Muscle of leg (tissue), 11 donors: Measurements from ENCODE around the gene NHERF1. TPM values are rescaled to one million over a fixed set of nuclear protein-coding genes. Genes with fewer than 3 reads are reported as not detected.

Source experiments
- DNase-seq: peaks from one replicate; pipeline ENCODE4 v3.0.0; 2013
- H3K27ac ChIP-seq: one replicate; pipeline ENCODE4 v1.5.1; 2013; ENCODE audit warnings: mild to moderate bottlenecking, low read length, control low read depth
- H3K27me3 ChIP-seq: one replicate; pipeline ENCODE4 v1.6.1; 2013; ENCODE audit warnings: low read length; ENCODE audit not compliant: control insufficient read depth, insufficient read depth
- H3K36me3 ChIP-seq: one replicate; pipeline ENCODE4 v1.6.1; 2013; ENCODE audit warnings: low read length; ENCODE audit not compliant: control insufficient read depth, insufficient read depth
- H3K4me1 ChIP-seq: one replicate; pipeline ENCODE4 v1.6.1; 2013; ENCODE audit warnings: low read length; ENCODE audit not compliant: control insufficient read depth, insufficient read depth
- H3K4me3 ChIP-seq: one replicate; pipeline ENCODE4 v1.5.1; 2013; ENCODE audit warnings: low read length, control low read depth
- H3K9me3 ChIP-seq: replicated peaks from 2 replicates; pipeline ENCODE4 v1.6.1; 2013; ENCODE audit warnings: low read depth, low read length; ENCODE audit not compliant: control insufficient read depth
- whole genome bisulfite sequencing: methylation state at CpG from one replicate; pipeline ENCODE4 v1.1.5; 2013; ENCODE audit warnings: missing lambda C conversion rate; ENCODE audit not compliant: insufficient coverage; 5-methylcytosine and 5-hydroxymethylcytosine counted together
- polyA plus RNA-seq, 8 donors: library from polyadenylated mRNA; unstranded; fragments of 120-200 nt; gene quantifications; one replicate each; pipeline versions ENCODE4 v1.2.1 to v1.2.3, GENCODE V29; 2013; ENCODE audit warnings: inconsistent platforms in 1 of 8, low replicate concordance in 1 of 8; ENCODE audit not compliant: insufficient read length in 8 of 8, insufficient read depth in 1 of 8
- total RNA-seq: library from RNA; stranded (reverse); fragments of 120-200 nt; gene quantifications from one replicate; pipeline ENCODE4 v1.2.4, GENCODE V29; 2013

NHERF1 gene
- total and polyA plus RNA-seq, 9 donors, result 3.5 to 24.4 (median 6.6) TPM

DNA sequence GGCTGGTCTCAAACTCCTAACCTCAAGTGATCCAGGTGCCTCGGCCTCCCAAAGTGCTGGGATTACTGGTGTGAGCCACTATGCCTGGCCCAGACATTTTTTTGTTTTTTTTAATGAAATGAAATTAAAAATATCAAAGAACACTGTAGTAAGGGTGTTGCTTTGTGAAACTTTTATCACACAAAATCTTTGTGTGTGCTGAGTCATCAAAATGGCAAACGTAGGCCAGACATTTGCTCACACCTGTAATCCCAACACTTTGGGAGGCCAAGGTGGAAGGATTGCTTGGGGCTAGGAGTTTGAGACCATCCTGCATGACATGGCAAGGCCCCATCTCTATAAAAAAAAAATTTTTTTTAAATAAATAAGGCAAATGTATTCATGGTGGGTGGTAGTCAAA lies 18.0 kb downstream of the NHERF1 start:
- no peak for DNase-seq
- WGBS, result no CpG with 5 or more reads among the region's 2 CpGs

DNA sequence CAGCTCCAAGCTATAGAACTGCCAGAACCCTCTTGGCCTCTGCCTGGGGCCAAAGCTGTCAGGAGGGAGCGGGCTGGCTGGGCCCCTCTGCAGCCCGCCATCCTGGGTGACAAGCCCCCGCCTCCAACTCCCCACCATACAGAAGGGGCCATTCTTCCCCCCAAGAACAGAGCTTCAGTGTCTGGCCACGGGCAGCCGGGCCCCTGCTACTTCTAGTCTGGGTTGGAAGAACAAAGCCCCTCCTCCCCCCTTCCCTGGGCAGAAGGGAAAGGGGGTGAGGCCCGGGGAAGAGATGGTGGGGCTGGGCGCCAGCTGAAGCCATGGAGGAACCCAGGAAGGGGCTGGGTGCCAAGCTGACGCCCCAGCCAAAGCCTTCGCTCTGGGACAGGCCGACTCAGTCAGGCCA lies 18.7 kb downstream of the NHERF1 start:
- 58% methylated on average over 4 of the region's 10 CpGs for WGBS
- H3K27me3 ChIP-seq, result no peaks in the 10 kb centered on the region
- no peak overlapping the region for H3K4me3 ChIP-seq
- H3K27ac ChIP-seq, result no peak overlapping the region
- H3K36me3 ChIP-seq, result peaks cover 28% of the 10 kb centered on the region
- no peaks in the 10 kb centered on the region for H3K9me3 ChIP-seq
- peaks cover 23% of the 10 kb centered on the region for H3K4me1 ChIP-seq
- no peak for DNase-seq

More for the DNA sequence above, 18.0 kb downstream of the NHERF1 start:
- H3K4me1 ChIP-seq, result peaks cover 23% of the 10 kb centered on the region
- H3K4me3 ChIP-seq, result no peak overlapping the region
- H3K36me3 ChIP-seq, result peaks cover 21% of the 10 kb centered on the region
- no peak overlapping the region for H3K27ac ChIP-seq
- H3K9me3 ChIP-seq, result no peaks in the 10 kb centered on the region
- H3K27me3 ChIP-seq, result no peaks in the 10 kb centered on the region

DNA sequence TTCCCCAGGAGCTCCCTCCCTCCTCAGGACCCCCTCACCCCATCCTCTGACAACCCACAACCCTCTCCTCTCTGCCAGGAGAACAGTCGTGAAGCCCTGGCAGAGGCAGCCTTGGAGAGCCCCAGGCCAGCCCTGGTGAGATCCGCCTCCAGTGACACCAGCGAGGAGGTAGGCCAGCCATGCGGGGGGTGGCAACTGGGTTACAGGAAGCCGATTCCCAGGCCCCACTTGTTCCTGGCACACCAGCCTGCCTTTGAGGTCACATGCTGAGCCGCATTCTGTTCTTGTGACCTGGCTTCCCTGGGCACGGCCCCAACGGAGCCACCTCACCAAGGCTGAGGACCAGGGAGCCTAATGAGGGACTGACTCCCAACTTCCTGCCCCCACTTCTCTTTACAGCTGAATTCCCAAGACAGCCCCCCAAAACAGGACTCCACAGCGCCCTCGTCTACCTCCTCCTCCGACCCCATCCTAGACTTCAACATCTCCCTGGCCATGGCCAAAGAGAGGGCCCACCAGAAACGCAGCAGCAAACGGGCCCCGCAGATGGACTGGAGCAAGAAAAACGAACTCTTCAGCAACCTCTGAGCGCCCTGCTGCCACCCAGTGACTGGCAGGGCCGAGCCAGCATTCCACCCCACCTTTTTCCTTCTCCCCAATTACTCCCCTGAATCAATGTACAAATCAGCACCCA lies 19.8 kb downstream of the NHERF1 start:
- peaks cover 39% of the 10 kb centered on the region for H3K36me3 ChIP-seq
- no peaks in the 10 kb centered on the region for H3K27me3 ChIP-seq
- no peak overlapping the region for H3K4me3 ChIP-seq
- H3K4me1 ChIP-seq, result peaks cover 14% of the 10 kb centered on the region
- no peak overlapping the region for H3K27ac ChIP-seq
- DNase-seq, result no peak
- WGBS, result 63% methylated on average over 17 of the region's 17 CpGs
- H3K9me3 ChIP-seq, result no peaks in the 10 kb centered on the region

- Histone ChIP-seq H3K36me3 (peaks cover 45% of the 10 kb centered on the region), H3K4me3 (no peak overlapping the region), H3K9me3 (no peaks in the 10 kb centered on the region), H3K4me1 (peaks cover 8% of the 10 kb centered on the region), H3K27ac (no peak overlapping the region), H3K27me3 (no peaks in the 10 kb centered on the region)
- 68% methylated on average over 4 of the region's 7 CpGs for WGBS
- DNase-seq, result no peak
Measured at GRCh38 chr17:74768763-74769114, 20.3 kb downstream of the NHERF1 start.

DNA sequence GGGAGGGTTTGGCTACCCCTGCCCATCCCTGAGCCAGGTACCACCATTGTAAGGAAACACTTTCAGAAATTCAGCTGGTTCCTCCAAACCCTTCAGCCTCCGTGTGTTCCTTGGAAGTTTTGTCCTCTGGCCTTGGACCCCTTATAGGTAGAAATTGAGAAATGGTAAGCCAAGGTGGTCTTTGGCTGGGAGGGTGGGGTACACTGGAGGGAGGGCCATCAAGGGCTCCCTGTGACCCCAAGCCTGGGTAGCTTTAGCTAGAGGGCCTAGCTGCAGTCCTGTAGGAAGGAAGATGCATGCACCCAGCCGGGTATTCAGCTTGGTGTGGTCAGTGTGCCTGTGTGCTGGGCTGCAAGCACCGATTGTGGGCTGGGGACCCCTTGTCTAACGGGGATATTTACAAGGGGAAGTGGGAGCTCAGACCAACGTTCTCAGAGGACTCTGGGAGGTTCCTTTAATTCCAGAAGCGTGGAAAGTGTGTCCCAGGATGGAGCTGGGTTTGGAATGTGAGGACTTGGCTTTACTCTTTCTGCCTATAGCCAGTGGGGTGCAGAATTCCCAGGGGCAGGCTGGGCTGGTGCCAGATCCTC lies 20.9 kb downstream of the NHERF1 start:
- peaks cover 4% of the 10 kb centered on the region for H3K4me1 ChIP-seq
- H3K27ac ChIP-seq, result no peak overlapping the region
- no peak overlapping the region for H3K4me3 ChIP-seq
- no peak for DNase-seq
- no peaks in the 10 kb centered on the region for H3K9me3 ChIP-seq
- peaks cover 49% of the 10 kb centered on the region for H3K36me3 ChIP-seq
- H3K27me3 ChIP-seq, result no peaks in the 10 kb centered on the region
- WGBS, result 57% methylated on average over 5 of the region's 6 CpGs

DNA sequence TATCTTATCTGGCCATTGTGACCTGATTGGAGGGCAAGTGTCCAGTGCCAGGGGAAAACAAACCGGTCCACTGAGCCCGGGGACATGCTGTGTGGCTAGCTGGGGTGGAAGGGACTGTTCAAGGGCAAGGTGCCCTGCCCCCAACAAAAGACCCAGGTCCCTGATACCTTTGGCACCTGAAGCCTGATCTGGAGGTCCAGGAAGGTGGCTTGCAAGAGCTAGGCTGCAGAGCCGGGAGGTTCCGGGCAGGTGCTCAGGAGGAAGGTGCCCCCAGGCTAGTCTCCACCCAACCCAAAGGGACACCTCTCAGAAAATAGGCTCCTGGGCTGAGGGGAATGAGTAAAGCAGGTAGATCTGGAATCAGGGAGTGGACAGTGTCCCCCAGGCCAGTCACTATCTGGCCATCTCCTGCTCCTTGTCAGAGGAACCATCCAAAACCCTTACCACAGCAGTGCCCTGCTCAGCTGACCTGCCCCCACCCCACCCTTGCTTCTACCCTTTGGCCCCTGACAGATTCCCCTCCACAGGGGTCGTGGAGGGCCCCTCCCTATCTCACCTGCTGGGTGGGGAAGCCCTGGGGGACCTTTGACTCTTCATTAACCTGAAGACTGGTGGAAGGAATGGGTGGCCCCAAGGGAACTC lies 21.5 kb downstream of the NHERF1 start:
- H3K9me3 ChIP-seq, result no peaks in the 10 kb centered on the region
- H3K36me3 ChIP-seq, result peaks cover 49% of the 10 kb centered on the region
- WGBS, result no CpG with 5 or more reads among the region's 5 CpGs
- H3K27ac ChIP-seq, result no peak overlapping the region
- H3K4me1 ChIP-seq, result peaks cover 5% of the 10 kb centered on the region
- H3K27me3 ChIP-seq, result no peaks in the 10 kb centered on the region
- DNase-seq, result no peak
- no peak overlapping the region for H3K4me3 ChIP-seq

DNA sequence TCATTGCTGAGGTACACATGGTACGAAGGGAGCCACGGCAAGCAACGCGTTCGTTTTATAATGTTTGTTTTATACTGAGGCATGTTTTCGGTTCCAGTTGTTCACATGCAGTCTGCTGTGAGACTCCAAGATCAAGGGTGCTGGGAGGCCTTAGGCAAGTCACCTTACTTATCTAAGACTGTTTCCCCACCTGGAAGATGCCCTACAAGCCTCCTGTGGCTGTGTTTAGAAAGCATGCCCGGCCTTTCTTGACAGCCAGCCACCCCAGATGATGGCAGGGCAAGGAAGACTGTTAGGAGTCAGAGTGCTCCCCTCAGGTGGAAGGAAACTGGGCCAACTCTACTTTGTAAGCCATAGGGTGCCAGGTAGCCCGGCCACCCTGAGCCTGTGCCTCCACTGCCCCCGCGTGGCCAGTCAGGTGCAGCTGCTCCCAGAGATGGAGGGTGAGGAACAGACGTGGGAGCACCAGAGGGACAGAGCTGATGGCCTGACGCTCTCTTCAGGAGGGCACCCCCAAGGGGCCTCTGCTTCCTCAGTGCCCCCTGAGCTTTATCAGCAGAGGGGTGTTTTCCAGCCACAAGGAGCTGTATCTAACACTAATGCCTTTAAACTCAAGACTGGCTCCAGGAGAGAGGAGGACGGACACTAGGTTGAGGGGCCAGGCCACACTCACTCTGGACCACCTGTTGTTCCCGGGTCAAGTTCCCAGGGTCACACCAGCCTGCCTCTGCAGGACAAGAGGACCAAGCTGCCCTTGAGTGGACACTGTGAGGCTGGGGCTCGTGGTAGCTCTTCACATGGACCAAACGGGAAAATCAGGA lies 22.3 kb downstream of the NHERF1 start:
- Histone ChIP-seq H3K27ac (no peak overlapping the region), H3K36me3 (peaks cover 49% of the 10 kb centered on the region), H3K4me3 (no peak overlapping the region), H3K9me3 (no peaks in the 10 kb centered on the region), H3K4me1 (peaks cover 12% of the 10 kb centered on the region), H3K27me3 (no peaks in the 10 kb centered on the region)
- DNase-seq, result no peak
- WGBS, result 59% methylated on average over 15 of the region's 16 CpGs

DNA sequence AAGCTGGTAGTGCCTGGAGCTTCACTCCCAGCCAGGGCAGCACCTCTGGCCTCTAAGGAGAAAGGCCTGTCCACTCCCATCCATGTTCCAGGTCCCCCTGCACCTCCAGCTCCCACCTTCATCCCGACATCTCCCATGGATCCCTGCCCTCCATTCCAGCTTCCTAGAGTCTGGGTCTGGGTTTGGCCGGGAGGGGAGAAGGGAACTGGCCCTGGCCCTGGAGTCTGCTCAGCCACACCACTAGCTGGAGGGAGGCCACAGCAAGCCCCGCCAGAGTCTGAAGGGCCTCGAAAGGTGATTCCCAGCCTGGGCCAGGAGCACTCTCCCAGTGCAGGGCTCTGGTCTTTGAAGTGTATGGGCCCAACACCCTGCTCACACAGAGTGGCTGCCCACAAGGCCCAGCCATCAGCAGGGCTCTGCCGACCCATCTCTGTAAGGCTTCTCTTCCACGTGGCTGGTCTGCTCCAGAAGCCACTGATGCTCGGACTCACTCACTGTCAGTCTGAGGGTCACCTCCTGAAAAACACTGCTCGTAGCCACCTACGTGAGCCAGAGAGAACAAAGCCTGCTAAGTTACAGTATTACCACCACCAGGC lies 23.0 kb downstream of the NHERF1 start:
- no peak overlapping the region for H3K27ac ChIP-seq
- DNase-seq, result no peak
- peaks cover 49% of the 10 kb centered on the region for H3K36me3 ChIP-seq
- no peak overlapping the region for H3K4me3 ChIP-seq
- WGBS, result 76% methylated on average over 9 of the region's 9 CpGs
- peaks cover 13% of the 10 kb centered on the region for H3K4me1 ChIP-seq
- no peaks in the 10 kb centered on the region for H3K27me3 ChIP-seq
- no peaks in the 10 kb centered on the region for H3K9me3 ChIP-seq

DNA sequence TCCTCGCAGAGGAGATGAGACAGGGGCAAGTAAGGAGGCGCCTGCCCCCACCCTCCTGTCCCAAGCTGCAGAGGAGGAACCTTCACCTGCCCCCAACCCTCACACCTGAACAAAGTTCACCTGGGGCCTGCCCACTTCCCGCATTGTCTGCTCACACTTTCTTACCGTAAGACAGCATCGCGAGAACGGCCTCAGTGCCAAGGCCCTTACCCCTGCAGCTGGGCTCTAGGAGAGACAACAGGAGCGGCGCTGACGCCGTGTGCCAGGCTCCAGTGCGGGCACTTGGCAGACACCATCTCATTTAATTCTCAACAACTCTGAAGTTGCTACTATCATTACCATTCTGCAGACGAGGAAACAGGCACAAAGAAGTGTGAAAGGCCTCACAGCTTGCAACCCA lies 23.6 kb downstream of the NHERF1 start:
- Histone ChIP-seq H3K27ac (no peak overlapping the region), H3K4me1 (peaks cover 16% of the 10 kb centered on the region), H3K4me3 (no peak overlapping the region), H3K9me3 (no peaks in the 10 kb centered on the region), H3K36me3 (peaks cover 49% of the 10 kb centered on the region), H3K27me3 (no peaks in the 10 kb centered on the region)
- 89% methylated on average over 9 of the region's 13 CpGs for WGBS
- DNase-seq, result no peak

DNA sequence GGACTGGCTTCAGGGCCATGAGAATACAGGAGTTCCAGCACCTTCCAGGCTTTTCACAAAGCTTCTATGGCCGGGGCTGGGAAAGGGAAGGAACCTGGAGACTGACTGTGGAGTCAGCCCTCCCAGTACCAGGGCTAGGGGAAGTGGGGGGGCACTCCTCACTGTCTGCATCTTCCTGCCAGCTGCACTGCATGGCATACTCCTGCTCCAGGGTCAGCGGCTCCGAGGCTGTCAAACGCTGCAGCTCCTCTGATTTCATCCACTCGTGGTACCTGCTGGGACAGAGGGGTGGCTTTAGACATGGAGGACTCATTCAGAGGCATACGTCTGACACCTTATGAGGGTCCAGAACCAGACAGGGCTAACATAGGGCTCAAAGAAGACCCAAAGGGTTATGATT lies 25.0 kb downstream of the NHERF1 start:
- no peak for DNase-seq
- no peak overlapping the region for H3K27ac ChIP-seq
- H3K4me1 ChIP-seq, result peaks cover 18% of the 10 kb centered on the region
- peaks cover 49% of the 10 kb centered on the region for H3K36me3 ChIP-seq
- H3K27me3 ChIP-seq, result no peaks in the 10 kb centered on the region
- no peak overlapping the region for H3K4me3 ChIP-seq
- H3K9me3 ChIP-seq, result no peaks in the 10 kb centered on the region
- WGBS, result 88% methylated on average over 5 of the region's 6 CpGs
